ENCODE measurements around the gene GPX3.

Gene GPX3

GRCh38 chr5:151058301-151058700, 37.9 kb downstream of the GPX3 start:
- no peak for DNase-seq (ENCODE audit: low spot score)

- no peak for DNase-seq (ENCODE audit: low spot score)
These were observed 38.6 kb downstream of the GPX3 start for GRCh38 chr5:151058891-151059489.

- DNase-seq (ENCODE audit: low spot score): no peak
These were observed 40.4 kb downstream of the GPX3 start for GRCh38 chr5:151060742-151061141.

GRCh38 chr5:151062405-151063141, 42.2 kb downstream of the GPX3 start:
- no peak for DNase-seq (ENCODE audit: low spot score)

GRCh38 chr5:151063142-151063989, 43.0 kb downstream of the GPX3 start:
- no peak for DNase-seq (ENCODE audit: low spot score)

GRCh38 chr5:151064916-151065499, 44.6 kb downstream of the GPX3 start:
- no peak for DNase-seq (ENCODE audit: low spot score)

GRCh38 chr5:151065609-151066008, 45.2 kb downstream of the GPX3 start:
- DNase-seq (ENCODE audit: low spot score): no peak

- no peak for DNase-seq (ENCODE audit: low spot score)
These were observed 46.5 kb downstream of the GPX3 start for GRCh38 chr5:151066920-151067319.

GRCh38 chr5:151067632-151068432, 47.4 kb downstream of the GPX3 start:
- DNase-seq (ENCODE audit: low spot score): no peak

- DNase-seq (ENCODE audit: low spot score): no peak
These were observed 48.2 kb downstream of the GPX3 start for GRCh38 chr5:151068433-151069197.

GRCh38 chr5:151070449-151070848, 50.1 kb downstream of the GPX3 start:
- DNase-seq (ENCODE audit: low spot score): no peak

GRCh38 chr5:151071021-151071420, 50.6 kb downstream of the GPX3 start:
- DNase-seq (ENCODE audit: low spot score): no peak

- DNase-seq (ENCODE audit: low spot score): no peak
These were observed 51.6 kb downstream of the GPX3 start for GRCh38 chr5:151071848-151072629.

- DNase-seq (ENCODE audit: low spot score): no peak
These were observed 52.2 kb downstream of the GPX3 start for GRCh38 chr5:151072630-151073025.

- no peak for DNase-seq (ENCODE audit: low spot score)
These were observed 52.9 kb downstream of the GPX3 start for GRCh38 chr5:151073280-151073679.

GRCh38 chr5:151074557-151074956, 54.2 kb downstream of the GPX3 start:
- DNase-seq (ENCODE audit: low spot score): no peak

- no peak for DNase-seq (ENCODE audit: low spot score)
These were observed 55.4 kb downstream of the GPX3 start for GRCh38 chr5:151075698-151076331.

- no peak for DNase-seq (ENCODE audit: low spot score)
These were observed 56.2 kb downstream of the GPX3 start for GRCh38 chr5:151076616-151077015.

- no peak for DNase-seq (ENCODE audit: low spot score)
These were observed 57.0 kb downstream of the GPX3 start for GRCh38 chr5:151077419-151077818.

- DNase-seq (ENCODE audit: low spot score): peak; percentile 47
These were observed 57.6 kb downstream of the GPX3 start for GRCh38 chr5:151077967-151078366.
